ENCODE measurements around the gene CRYM. TPM values are rescaled to one million over a fixed set of nuclear protein-coding genes. Genes with fewer than 3 reads are reported as not detected.

The CRYM gene
- total and polyA plus RNA-seq, 2 donors (not counting 3 experiments of a cell fraction or from before 2014, with no cell fraction given) = not detected

DNA sequence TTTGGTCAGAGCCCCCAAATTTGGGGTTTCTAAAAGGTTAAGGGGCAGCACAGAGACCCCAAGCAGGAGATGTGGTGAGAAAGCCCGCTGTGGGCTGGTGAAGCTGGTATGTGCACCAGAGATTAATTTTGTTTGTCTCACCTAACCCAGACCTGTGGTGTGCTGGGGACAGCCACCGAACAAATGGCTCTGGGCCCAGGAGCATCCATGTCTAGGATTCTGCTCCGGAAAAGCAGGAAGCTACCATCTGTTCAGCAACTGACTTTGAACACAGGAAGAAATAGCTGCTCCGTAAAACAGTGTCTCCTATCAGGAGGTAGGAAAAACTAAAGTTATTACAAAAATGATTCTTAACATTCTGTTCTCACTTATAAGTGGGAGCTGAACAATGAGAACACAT lies 64.0 kb downstream of the CRYM start:
- Histone ChIP-seq H3K4me2 (ENCODE audit: insufficient read depth, low read length) (no peak overlapping the region), H3K4me1 (ENCODE audit: control insufficient read depth, extremely low read depth, insufficient read depth, low read length) (no peaks in the 10 kb centered on the region), H3K4me3 (replicated peaks in 1 of 3; ENCODE audit: insufficient read depth in 1 of 3, low read depth in 1 of 3, low read length in 3 of 3) (no peak overlapping the region), H3K9me1 (replicated peaks; ENCODE audit: control insufficient read depth, extremely low read depth, insufficient read depth, low read length) (no peaks in the 10 kb centered on the region), H3K9ac (replicated peaks; ENCODE audit: extremely low read depth, insufficient read depth, low read length) (no peak overlapping the region), H2AFZ (ENCODE audit: low read depth, low read length) (no peak overlapping the region), H3K79me2 (ENCODE audit: control insufficient read depth, insufficient read depth, low read length) (no peaks in the 10 kb centered on the region), H3K9me3 (replicated peaks; ENCODE audit: control insufficient read depth, insufficient read depth, low read length) (no peaks in the 10 kb centered on the region), H4K20me1 (replicated peaks; ENCODE audit: control insufficient read depth, extremely low read depth, insufficient read depth, low read length) (no peaks in the 10 kb centered on the region), H3K27ac (ENCODE audit: insufficient read depth, low read depth, low read length) (no peak overlapping the region), H3K36me3 (ENCODE audit: control insufficient read depth in 2 of 2, extremely low read depth in 1 of 2, insufficient read depth in 2 of 2, low read length in 2 of 2) (no peaks in the 10 kb centered on the region), H3K27me3 (ENCODE audit: control insufficient read depth in 2 of 2, insufficient read depth in 2 of 2, low read length in 2 of 2) (no peaks in the 10 kb centered on the region)
- intact Hi-C loops (cut with micrococcal nuclease) (no loop called here), dilution Hi-C loops (cut with MboI; ENCODE audit: extremely low pct_ligation_motif_present, low sequenced_read_pairs) (no loop called here)
- no peak for TF ChIP-seq POLR2AphosphoS5 (IDR thresholded peaks at IDR 0.05; ENCODE audit: insufficient read depth, low read depth, low read length)
- no peak for TF ChIP-seq POLR2A (IDR thresholded peaks at IDR 0.05; ENCODE audit: low read depth, low read length)
- no peak for TF ChIP-seq GATA2 (IDR thresholded peaks at IDR 0.05; ENCODE audit: insufficient read depth, insufficient read length, low read depth, low read length)
- no peak for TF ChIP-seq FOS (IDR thresholded peaks at IDR 0.05; ENCODE audit: borderline replicate concordance, insufficient read depth, low read length)
- TF ChIP-seq MYC (IDR thresholded peaks at IDR 0.05; ENCODE audit: low read depth, low read length) = no peak
- TF ChIP-seq, protein P1, sequence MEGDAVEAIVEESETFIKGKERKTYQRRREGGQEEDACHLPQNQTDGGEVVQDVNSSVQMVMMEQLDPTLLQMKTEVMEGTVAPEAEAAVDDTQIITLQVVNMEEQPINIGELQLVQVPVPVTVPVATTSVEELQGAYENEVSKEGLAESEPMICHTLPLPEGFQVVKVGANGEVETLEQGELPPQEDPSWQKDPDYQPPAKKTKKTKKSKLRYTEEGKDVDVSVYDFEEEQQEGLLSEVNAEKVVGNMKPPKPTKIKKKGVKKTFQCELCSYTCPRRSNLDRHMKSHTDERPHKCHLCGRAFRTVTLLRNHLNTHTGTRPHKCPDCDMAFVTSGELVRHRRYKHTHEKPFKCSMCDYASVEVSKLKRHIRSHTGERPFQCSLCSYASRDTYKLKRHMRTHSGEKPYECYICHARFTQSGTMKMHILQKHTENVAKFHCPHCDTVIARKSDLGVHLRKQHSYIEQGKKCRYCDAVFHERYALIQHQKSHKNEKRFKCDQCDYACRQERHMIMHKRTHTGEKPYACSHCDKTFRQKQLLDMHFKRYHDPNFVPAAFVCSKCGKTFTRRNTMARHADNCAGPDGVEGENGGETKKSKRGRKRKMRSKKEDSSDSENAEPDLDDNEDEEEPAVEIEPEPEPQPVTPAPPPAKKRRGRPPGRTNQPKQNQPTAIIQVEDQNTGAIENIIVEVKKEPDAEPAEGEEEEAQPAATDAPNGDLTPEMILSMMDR (IDR thresholded peaks at IDR 0.05; ENCODE audit: extremely low read depth in 1 of 2, insufficient read depth in 1 of 2, low read depth in 1 of 2, low read length in 2 of 2) = no peak
- no peak for TF ChIP-seq JUN (IDR thresholded peaks at IDR 0.05; ENCODE audit: borderline replicate concordance, insufficient read depth, insufficient read length, low read depth)
- TF ChIP-seq EZH2 (IDR thresholded peaks at IDR 0.05; ENCODE audit: borderline replicate concordance, low read depth, low read length, severe bottlenecking) = no peak
- CTCF ChIA-PET = no interaction called here
- no TSS peak for BruUV-seq (replicated peaks)
- POLR2A ChIA-PET = no interaction called here
- DNase-seq (ENCODE audit: low read depth, low spot score) (no peak), FAIRE-seq (no peak)

Data from endothelial cell of umbilical vein (primary cell).